ENCODE results near the gene PPP1R26. TPM values are rescaled to one million over a fixed set of nuclear protein-coding genes. Genes with fewer than 3 reads are reported as not detected.

The PPP1R26 gene
- total and polyA plus RNA-seq, 2 of the 13 experiments (the other 11 are each of a cell fraction or from before 2014, with no cell fraction given): 8.6 to 11.6 TPM

- TF ChIP-seq DBP (CRISPR knock-in tag; IDR thresholded peaks at IDR 0.05; ENCODE audit: not compliant biosample characterization) (peak; percentile 49), FOXM1 (CRISPR knock-in tag; IDR thresholded peaks at IDR 0.05) (0 out of 2 replicates have a peak, but pooled peaks have one; percentile 6), ZNF354B (CRISPR knock-in tag; IDR thresholded peaks at IDR 0.05) (no peak), AGO1 (IDR thresholded peaks at IDR 0.05; ENCODE audit: low read depth, low read length, poor library complexity, severe bottlenecking) (peak; percentile 72), FOXC1 (CRISPR knock-in tag; IDR thresholded peaks at IDR 0.05; ENCODE audit: borderline replicate concordance) (0 out of 2 replicates have a peak, but pooled peaks have one; percentile 21), RAD21 (CRISPR knock-in tag; IDR thresholded peaks at IDR 0.05) (no peak), ZNF562 (CRISPR knock-in tag; IDR thresholded peaks at IDR 0.05; ENCODE audit: borderline replicate concordance) (no peak), POLR2AphosphoS2 (IDR thresholded peaks at IDR 0.05; ENCODE audit: low read depth, low read length) (no peak), MYNN (CRISPR knock-in tag; IDR thresholded peaks at IDR 0.05; ENCODE audit: low read depth) (no peak), BORCS8-MEF2B (CRISPR knock-in tag; IDR thresholded peaks at IDR 0.05) (no peak)
- TF ChIP-seq, protein P1, sequence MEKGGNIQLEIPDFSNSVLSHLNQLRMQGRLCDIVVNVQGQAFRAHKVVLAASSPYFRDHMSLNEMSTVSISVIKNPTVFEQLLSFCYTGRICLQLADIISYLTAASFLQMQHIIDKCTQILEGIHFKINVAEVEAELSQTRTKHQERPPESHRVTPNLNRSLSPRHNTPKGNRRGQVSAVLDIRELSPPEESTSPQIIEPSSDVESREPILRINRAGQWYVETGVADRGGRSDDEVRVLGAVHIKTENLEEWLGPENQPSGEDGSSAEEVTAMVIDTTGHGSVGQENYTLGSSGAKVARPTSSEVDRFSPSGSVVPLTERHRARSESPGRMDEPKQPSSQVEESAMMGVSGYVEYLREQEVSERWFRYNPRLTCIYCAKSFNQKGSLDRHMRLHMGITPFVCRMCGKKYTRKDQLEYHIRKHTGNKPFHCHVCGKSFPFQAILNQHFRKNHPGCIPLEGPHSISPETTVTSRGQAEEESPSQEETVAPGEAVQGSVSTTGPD (CRISPR knock-in tag; IDR thresholded peaks at IDR 0.05): no peak
Measured at GRCh38 chr9:135500071-135500524, 20.5 kb downstream of the PPP1R26 start (continued).

All from HepG2 (cell line).